Calu3 (cell line): ENCODE measurements around the gene CCNYL1. TPM values are rescaled to one million over a fixed set of nuclear protein-coding genes. Genes with fewer than 3 reads are reported as not detected.

Experiments used
- Bru-seq: library from RNA; stranded (reverse); fragments of 400-500 nt; gene quantifications from one replicate; lab custom pipeline; 2021; lab: Mats Ljungman, UMichigan
- BruChase-seq, 2 experiments: library from RNA; stranded (reverse); fragments of 400-500 nt; gene quantifications; one replicate each; lab custom pipeline; 2021; lab: Mats Ljungman, UMichigan
- BruUV-seq: library from RNA; stranded (reverse); fragments of 400-500 nt; replicated peaks from 2 replicates; lab custom pipeline; 2021; lab: Mats Ljungman, UMichigan
- CTCF ChIA-PET: fragments of 300-600 bp; sonication (Branson Sonifier 250); formaldehyde crosslinking; loops from one replicate; lab custom pipeline; 2022; ENCODE audit warnings: antibody characterized with exemption; lab: Charles Lee
- DNase-seq: peaks from one replicate; pipeline ENCODE4 v3.0.0; 2022
- H3K27ac Mint-ChIP-seq: one replicate; pipeline ENCODE4 v1.8.0; 2022; ENCODE audit warnings: mixed read lengths; ENCODE audit not compliant: unreplicated experiment
- H3K27me3 Mint-ChIP-seq: one replicate; pipeline ENCODE4 v1.8.0; 2022; ENCODE audit warnings: mixed read lengths; ENCODE audit not compliant: unreplicated experiment
- H3K36me3 Mint-ChIP-seq: one replicate; pipeline ENCODE4 v1.8.0; 2022; ENCODE audit warnings: mild to moderate bottlenecking, moderate library complexity, mixed read lengths; ENCODE audit not compliant: insufficient read depth, unreplicated experiment
- H3K4me1 Mint-ChIP-seq: one replicate; pipeline ENCODE4 v1.8.0; 2022; ENCODE audit warnings: mild to moderate bottlenecking, low read depth, mixed read lengths; ENCODE audit not compliant: unreplicated experiment
- H3K4me3 Mint-ChIP-seq: one replicate; pipeline ENCODE4 v1.8.0; 2022; ENCODE audit warnings: mild to moderate bottlenecking, low read depth, moderate library complexity, mixed read lengths; ENCODE audit not compliant: unreplicated experiment
- H3K9me3 Mint-ChIP-seq: one replicate; pipeline ENCODE4 v1.8.0; 2022; ENCODE audit warnings: low read depth, mixed read lengths; ENCODE audit not compliant: unreplicated experiment
- intact Hi-C: fragments of 100-400 bp; cut with micrococcal nuclease; formaldehyde crosslinking; loops from one replicate; pipeline ENCODE4 v1.10.0; 2022; ENCODE audit not compliant: unreplicated experiment
- long read RNA-seq: library from polyadenylated mRNA; stranded (forward); transcript quantifications from one replicate; pipeline ENCODE4 v2.0.0, GENCODE V29; 2022
- total RNA-seq: library from RNA; stranded (reverse); gene quantifications from 2 replicates; pipeline ENCODE4 v1.2.3, GENCODE V29; 2022
- TF ChIP-seq, protein P1 (sequence below): fragments of 200-600 bp; IDR thresholded peaks from one replicate; pipeline ENCODE4 v1.8.0; 2022; ENCODE audit warnings: antibody characterized with exemption; ENCODE audit not compliant: unreplicated experiment

The CCNYL1 gene
- total RNA-seq (13.7 and 16.3 TPM in 2 replicates), Bru-seq, nascent RNA (percentile 72 among the genes with signal in this experiment), BruChase-seq, experiment 1, labeled RNA remaining after a 6-hour chase (percentile 66 among the genes with signal in this experiment), BruChase-seq, experiment 2, labeled RNA remaining after a 2-hour chase (percentile 69 among the genes with signal in this experiment)
- long read RNA-seq, transcript CCNYL1-201 (10 exons, 3,767 nt), result major isoform, 7 of 118 reads
- long read RNA-seq, partial matches to known transcripts, result 2 of 118 reads
- long read RNA-seq, other reads (novel, unspliced or antisense), result 108 of 118 reads

DNA sequence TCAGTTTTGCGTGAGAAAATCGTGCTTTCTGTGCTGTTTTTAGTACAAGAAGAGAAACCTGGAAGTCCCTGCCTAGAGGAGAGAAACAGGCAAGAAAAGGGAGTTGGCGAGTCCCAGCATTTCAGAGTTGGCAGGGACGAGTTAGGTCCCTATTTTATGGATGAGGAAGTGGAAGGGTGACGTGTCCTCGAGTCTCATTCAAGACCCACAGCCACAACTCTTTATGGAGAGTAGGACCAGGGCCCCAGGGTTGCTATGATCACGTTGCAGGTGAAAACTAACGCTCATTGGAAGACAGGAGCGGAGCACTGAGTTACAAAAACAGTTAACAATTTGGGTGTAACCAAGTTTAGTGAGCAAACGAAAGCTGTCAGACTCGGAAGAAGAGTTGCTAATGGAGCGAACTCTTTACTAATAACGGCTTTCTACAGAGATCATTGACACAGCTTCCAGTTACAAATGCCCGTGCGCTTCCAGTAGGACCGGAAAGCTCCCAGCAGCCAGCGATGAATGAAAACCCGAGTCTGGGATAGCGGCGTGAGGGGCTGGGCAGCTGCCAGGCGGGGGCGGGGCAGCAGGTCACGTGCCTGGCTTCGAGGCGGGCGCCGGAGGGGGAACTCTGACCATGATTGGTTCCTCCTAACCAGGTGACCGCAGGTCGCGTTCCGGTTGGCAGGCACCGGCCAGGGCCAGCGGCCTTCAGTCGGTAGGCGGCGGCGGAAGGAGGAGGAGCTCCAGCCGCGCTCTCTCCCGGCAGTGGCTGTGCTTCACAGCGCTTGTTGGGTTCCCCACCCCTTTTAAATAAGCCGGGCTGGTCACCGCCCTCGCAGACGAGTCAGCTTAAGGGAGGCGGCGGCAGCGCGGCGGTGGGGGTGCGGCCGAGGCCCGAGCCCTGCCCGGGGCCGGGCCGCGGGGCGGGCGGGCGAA lies at the start of gene CCNYL1:
Gene CCNYL1 (plus strand): TSS at position 827 of the 927 bp plus-strand sequence. CDS start 257 bp downstream, outside the sequence.
- intact Hi-C loops, result loop anchor here (2.0 kb wide), 1 partner anchor 86 kb away; the partner anchor contains the start of gene METTL21A
- DNase-seq, result peak; percentile 99
- CTCF ChIA-PET, result interaction anchor here (0.6 to 1.3 kb wide), 9 partner anchors 9 to 329 kb away, joined by 3 to 16 read pairs (median 5); partner anchors contain the start of gene METTL21A
- Mint-ChIP-seq H3K27ac (peak within 1 kb of the TSS; percentile 98), H3K9me3 (no peaks in the 10 kb centered on the region), H3K4me1 (peaks cover 15% of the 10 kb centered on the region), H3K27me3 (no peaks in the 10 kb centered on the region), H3K4me3 (peak within 1 kb of the TSS; percentile 93), H3K36me3 (peaks cover 33% of the 10 kb centered on the region)
- TSS peak; percentile 97 for BruUV-seq
- TF ChIP-seq, protein P1, sequence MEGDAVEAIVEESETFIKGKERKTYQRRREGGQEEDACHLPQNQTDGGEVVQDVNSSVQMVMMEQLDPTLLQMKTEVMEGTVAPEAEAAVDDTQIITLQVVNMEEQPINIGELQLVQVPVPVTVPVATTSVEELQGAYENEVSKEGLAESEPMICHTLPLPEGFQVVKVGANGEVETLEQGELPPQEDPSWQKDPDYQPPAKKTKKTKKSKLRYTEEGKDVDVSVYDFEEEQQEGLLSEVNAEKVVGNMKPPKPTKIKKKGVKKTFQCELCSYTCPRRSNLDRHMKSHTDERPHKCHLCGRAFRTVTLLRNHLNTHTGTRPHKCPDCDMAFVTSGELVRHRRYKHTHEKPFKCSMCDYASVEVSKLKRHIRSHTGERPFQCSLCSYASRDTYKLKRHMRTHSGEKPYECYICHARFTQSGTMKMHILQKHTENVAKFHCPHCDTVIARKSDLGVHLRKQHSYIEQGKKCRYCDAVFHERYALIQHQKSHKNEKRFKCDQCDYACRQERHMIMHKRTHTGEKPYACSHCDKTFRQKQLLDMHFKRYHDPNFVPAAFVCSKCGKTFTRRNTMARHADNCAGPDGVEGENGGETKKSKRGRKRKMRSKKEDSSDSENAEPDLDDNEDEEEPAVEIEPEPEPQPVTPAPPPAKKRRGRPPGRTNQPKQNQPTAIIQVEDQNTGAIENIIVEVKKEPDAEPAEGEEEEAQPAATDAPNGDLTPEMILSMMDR, result no peak

DNA sequence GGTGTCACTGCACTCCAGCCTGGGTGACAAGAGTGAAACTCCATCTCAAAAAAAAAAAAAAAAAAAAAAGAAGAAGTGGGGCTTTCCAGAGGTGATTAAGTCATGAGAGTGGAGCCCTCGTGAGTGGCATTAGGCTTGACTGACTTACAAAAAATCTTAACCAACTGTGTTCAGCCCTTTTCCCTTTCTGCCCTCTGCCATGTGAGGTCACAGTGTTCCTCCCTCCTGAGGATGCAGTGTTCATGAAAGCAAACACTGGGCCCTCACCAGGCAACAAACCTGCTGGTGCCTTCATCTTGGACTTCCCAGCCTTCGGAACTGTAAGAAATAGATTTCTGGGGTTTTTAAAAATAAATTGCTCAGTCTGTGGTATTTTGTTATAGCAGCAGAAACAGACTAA lies 49.2 kb upstream of the CCNYL1 start:
- no peak overlapping the region for H3K4me3 Mint-ChIP-seq
- intact Hi-C loops, result no loop called here
- H3K4me1 Mint-ChIP-seq, result no peaks in the 10 kb centered on the region
- BruUV-seq, result no TSS peak
- no peaks in the 10 kb centered on the region for H3K36me3 Mint-ChIP-seq
- H3K9me3 Mint-ChIP-seq, result no peaks in the 10 kb centered on the region
- TF ChIP-seq, protein P1, result no peak
- no peak for DNase-seq
- CTCF ChIA-PET, result no interaction called here
- no peaks in the 10 kb centered on the region for H3K27me3 Mint-ChIP-seq
- no peak overlapping the region for H3K27ac Mint-ChIP-seq

DNA sequence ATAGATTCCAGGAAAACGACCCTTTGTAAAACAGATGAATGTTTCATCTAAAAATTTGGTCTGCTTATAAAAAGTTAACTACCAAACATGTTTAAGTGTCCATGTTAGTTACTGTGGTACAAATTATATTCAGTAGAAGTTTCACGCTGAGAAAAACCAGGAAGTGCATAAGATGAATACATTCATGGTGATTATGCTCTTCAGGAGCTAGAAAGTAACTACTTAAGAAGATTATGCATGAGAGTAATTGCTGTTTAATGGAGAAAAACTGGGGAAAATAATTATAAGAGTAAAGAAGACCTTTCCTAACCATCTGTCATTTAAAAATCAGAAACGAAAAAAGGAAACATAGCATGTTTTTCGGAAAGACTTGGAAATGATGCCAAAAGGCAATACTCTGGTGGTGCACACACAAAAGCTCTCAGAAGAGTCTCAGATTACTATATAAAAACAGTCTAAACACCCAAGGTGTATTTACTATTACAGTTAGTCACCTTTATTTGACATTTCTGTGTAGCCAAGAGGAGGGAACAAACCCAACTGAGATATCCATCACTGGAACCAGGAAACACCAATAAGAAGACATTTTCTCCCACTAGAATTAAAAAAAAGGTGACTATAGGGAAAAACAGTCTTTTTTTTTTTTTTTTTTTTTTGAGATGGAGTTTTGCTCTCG lies 47.4 kb upstream of the CCNYL1 start:
- Mint-ChIP-seq H3K4me3 (no peak overlapping the region), H3K9me3 (no peaks in the 10 kb centered on the region), H3K4me1 (no peaks in the 10 kb centered on the region), H3K27ac (no peak overlapping the region), H3K36me3 (no peaks in the 10 kb centered on the region), H3K27me3 (no peaks in the 10 kb centered on the region)
- CTCF ChIA-PET, result no interaction called here
- no TSS peak for BruUV-seq
- intact Hi-C loops, result no loop called here
- no peak for DNase-seq
- TF ChIP-seq, protein P1, result no peak

DNA sequence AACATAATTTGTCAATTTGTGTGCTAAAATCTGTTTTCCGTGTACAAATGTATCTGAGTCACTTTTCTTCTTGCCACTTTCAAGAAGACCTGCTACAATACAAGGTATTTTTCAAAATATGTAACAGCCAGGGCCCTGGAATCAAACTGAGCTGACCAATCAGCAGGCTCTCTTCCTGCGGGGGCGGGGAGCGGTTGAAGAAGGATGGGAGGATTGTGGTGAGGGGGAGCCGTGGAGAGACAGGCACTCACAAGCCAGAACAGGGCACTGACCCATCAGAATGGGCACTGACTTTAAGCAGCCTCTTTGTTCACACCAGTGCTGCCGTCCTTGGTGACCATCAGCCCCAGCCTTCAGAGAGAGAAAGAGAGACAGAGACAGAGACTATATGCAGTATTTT lies 40.6 kb upstream of the CCNYL1 start:
- H3K36me3 Mint-ChIP-seq, result no peaks in the 10 kb centered on the region
- H3K4me1 Mint-ChIP-seq, result no peaks in the 10 kb centered on the region
- CTCF ChIA-PET, result no interaction called here
- no peaks in the 10 kb centered on the region for H3K27me3 Mint-ChIP-seq
- H3K27ac Mint-ChIP-seq, result no peak overlapping the region
- DNase-seq, result no peak
- H3K4me3 Mint-ChIP-seq, result no peak overlapping the region
- TF ChIP-seq, protein P1, result no peak
- no peaks in the 10 kb centered on the region for H3K9me3 Mint-ChIP-seq
- BruUV-seq, result no TSS peak
- intact Hi-C loops, result no loop called here
